Endodermal cell (in vitro differentiated cells): ENCODE data around the gene UVRAG. TPM values are rescaled to one million over a fixed set of nuclear protein-coding genes. Genes with fewer than 3 reads are reported as not detected.

ENCODE experiments used
- DNase-seq: peaks from one replicate; pipeline ENCODE4 v3.0.0-alpha.2; 2017
- H3K27ac ChIP-seq: 2 replicates; pipeline ENCODE4 v1.5.1; 2013; ENCODE audit warnings: mild to moderate bottlenecking, low read depth, low read length, moderate library complexity
- H3K27me3 ChIP-seq: 2 replicates; pipeline ENCODE4 v1.6.1; 2013; ENCODE audit warnings: mild to moderate bottlenecking, low read length, moderate library complexity; ENCODE audit not compliant: insufficient read depth, control insufficient read depth, poor library complexity, severe bottlenecking
- H3K36me3 ChIP-seq: 2 replicates; pipeline ENCODE4 v1.7.0; 2013; ENCODE audit warnings: mild to moderate bottlenecking, low read length, moderate library complexity; ENCODE audit not compliant: control insufficient read depth, insufficient read depth
- H3K4me1 ChIP-seq: one replicate; pipeline ENCODE4 v1.7.0; 2013; ENCODE audit warnings: low read length; ENCODE audit not compliant: control insufficient read depth, insufficient read depth
- H3K4me3 ChIP-seq: 2 replicates; pipeline ENCODE4 v1.5.1; 2013; ENCODE audit warnings: mild to moderate bottlenecking, low read length, moderate library complexity
- H3K9ac ChIP-seq: 2 replicates; pipeline ENCODE4 v1.6.1; 2013; ENCODE audit warnings: mild to moderate bottlenecking, low read length, moderate library complexity; ENCODE audit not compliant: poor library complexity, severe bottlenecking; ENCODE audit errors: extremely low read depth
- H3K9me3 ChIP-seq: 2 replicates; pipeline ENCODE4 v1.6.1; 2013; ENCODE audit warnings: mild to moderate bottlenecking, low read length, moderate library complexity; ENCODE audit not compliant: control insufficient read depth
- H3K27ac Mint-ChIP-seq: 2 replicates; pipeline ENCODE4 v1.8.0; 2020; ENCODE audit warnings: mixed read lengths
- H3K27me3 Mint-ChIP-seq: 2 replicates; pipeline ENCODE4 v1.8.0; 2021; ENCODE audit warnings: mild to moderate bottlenecking, mixed read lengths; ENCODE audit not compliant: insufficient read depth
- H3K36me3 Mint-ChIP-seq: 2 replicates; pipeline ENCODE4 v1.8.0; 2020; ENCODE audit warnings: low read depth, mixed read lengths
- H3K4me1 Mint-ChIP-seq: 2 replicates; pipeline ENCODE4 v1.8.0; 2020; ENCODE audit warnings: mixed read lengths
- H3K4me3 Mint-ChIP-seq: 2 replicates; pipeline ENCODE4 v1.8.0; 2020; ENCODE audit warnings: mild to moderate bottlenecking, moderate library complexity, mixed read lengths
- H3K9me3 Mint-ChIP-seq: 2 replicates; pipeline ENCODE4 v1.8.0; 2020; ENCODE audit warnings: mild to moderate bottlenecking, mixed read lengths
- WGBS, 2 experiments: methylation state at CpG; one replicate each; pipeline versions ENCODE4 v1.1.5 to v1.1.7; 2013; ENCODE audit warnings: missing lambda C conversion rate in 2 of 2, mixed read lengths in 1 of 2; ENCODE audit not compliant: insufficient coverage in 1 of 2, insufficient read length in 1 of 2; 5-methylcytosine and 5-hydroxymethylcytosine counted together
- total RNA-seq, 2 donors: library from RNA; stranded (reverse); fragmentation: NEBNext Ultra II Directional in 1 of 2; extraction: Animal tissue kit (Norgen Biotek cat#: 25700) in 1 of 2; gene quantifications; 2 replicates in 1 of 2; 3 replicates in 1 of 2; pipeline ENCODE4 v1.2.1, GENCODE V29; 2021
- TF ChIP-seq, protein P1 (sequence below): fragments of 200-600 bp; sonication (generic); conservative IDR thresholded peaks from 2 replicates; pipeline ENCODE4 v1.5.0; 2021; ENCODE audit warnings: antibody characterized with exemption, mild to moderate bottlenecking

The UVRAG gene
- total RNA-seq, 2 donors from 2014 or later: 19.7 to 34.9 TPM

DNA sequence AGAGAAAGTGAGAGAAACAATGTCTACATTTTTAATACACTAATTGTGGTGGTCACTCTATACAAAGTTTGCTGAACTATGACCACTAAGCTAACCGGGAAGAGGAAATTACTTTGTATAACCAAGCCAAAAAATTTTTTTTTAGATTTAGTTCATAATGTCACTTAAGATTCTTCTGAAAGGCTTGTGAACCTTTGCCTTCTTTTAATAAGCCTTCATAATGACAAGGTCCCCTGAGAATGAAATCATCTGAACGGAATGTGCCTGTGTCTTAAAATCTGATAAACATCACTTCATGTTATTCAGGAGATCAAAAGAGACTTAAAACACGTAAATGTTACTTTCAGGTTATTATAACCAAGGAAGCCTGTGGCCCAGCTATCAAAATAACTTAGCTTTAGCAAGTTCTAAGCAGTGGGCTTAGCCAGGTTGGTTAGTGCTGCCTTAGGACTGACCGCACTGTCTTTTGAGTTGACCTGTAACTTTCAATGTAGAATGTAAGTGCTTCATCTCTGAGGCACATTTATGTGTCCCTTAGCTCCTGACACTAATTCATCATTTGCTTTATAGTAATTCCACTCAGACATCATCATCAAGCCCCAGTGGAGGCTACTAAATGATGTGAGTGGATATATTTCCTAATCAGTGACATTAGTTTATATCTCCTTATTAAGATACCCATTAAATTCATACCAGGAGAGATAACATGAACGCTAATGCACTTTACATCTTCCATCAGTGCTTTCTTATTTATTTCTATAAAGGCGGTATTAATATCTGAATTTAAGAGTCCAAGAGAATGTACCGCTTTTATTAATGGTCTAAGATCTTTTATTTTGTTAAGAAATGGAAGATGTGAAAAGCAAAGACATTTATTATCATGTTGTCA lies 268.8 kb downstream of the UVRAG start:
- H3K36me3 Mint-ChIP-seq: peaks cover 19% of the 10 kb centered on the region
- H3K27ac ChIP-seq: no peak overlapping the region
- H3K27me3 Mint-ChIP-seq: no peaks in the 10 kb centered on the region
- no peak overlapping the region for H3K27ac Mint-ChIP-seq
- H3K9ac ChIP-seq: no peak overlapping the region
- no peaks in the 10 kb centered on the region for H3K27me3 ChIP-seq
- H3K4me1 ChIP-seq: no peaks in the 10 kb centered on the region
- no peaks in the 10 kb centered on the region for H3K9me3 ChIP-seq
- peaks cover 12% of the 10 kb centered on the region for H3K4me1 Mint-ChIP-seq
- TF ChIP-seq, protein P1, sequence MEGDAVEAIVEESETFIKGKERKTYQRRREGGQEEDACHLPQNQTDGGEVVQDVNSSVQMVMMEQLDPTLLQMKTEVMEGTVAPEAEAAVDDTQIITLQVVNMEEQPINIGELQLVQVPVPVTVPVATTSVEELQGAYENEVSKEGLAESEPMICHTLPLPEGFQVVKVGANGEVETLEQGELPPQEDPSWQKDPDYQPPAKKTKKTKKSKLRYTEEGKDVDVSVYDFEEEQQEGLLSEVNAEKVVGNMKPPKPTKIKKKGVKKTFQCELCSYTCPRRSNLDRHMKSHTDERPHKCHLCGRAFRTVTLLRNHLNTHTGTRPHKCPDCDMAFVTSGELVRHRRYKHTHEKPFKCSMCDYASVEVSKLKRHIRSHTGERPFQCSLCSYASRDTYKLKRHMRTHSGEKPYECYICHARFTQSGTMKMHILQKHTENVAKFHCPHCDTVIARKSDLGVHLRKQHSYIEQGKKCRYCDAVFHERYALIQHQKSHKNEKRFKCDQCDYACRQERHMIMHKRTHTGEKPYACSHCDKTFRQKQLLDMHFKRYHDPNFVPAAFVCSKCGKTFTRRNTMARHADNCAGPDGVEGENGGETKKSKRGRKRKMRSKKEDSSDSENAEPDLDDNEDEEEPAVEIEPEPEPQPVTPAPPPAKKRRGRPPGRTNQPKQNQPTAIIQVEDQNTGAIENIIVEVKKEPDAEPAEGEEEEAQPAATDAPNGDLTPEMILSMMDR: no peak
- H3K4me3 ChIP-seq: no peak overlapping the region
- H3K4me3 Mint-ChIP-seq: no peak overlapping the region
- WGBS, 2 experiments: 91 to 95% methylated on average over 2 to 6 of the region's 7 CpGs
- H3K36me3 ChIP-seq: peaks cover 10% of the 10 kb centered on the region
- no peak for DNase-seq
- no peaks in the 10 kb centered on the region for H3K9me3 Mint-ChIP-seq

GRCh38 chr11:76085270-76085669 lies 270.3 kb downstream of the UVRAG start:
- peaks cover 12% of the 10 kb centered on the region for H3K4me1 Mint-ChIP-seq
- WGBS, 2 experiments: 50 to 82% methylated on average over 1 of the region's 1 CpG
- H3K27ac Mint-ChIP-seq: no peak overlapping the region
- no peak overlapping the region for H3K4me3 Mint-ChIP-seq
- peak overlapping the region; percentile 89 for H3K27ac ChIP-seq
- H3K4me3 ChIP-seq: no peak overlapping the region
- H3K9ac ChIP-seq: no peak overlapping the region
- no peaks in the 10 kb centered on the region for H3K27me3 ChIP-seq
- H3K9me3 ChIP-seq: peaks cover 1% of the 10 kb centered on the region
- H3K9me3 Mint-ChIP-seq: peaks cover 2% of the 10 kb centered on the region
- peaks cover 20% of the 10 kb centered on the region for H3K36me3 Mint-ChIP-seq
- no peak for DNase-seq
- TF ChIP-seq, protein P1: no peak
- H3K36me3 ChIP-seq: peaks cover 17% of the 10 kb centered on the region
- no peaks in the 10 kb centered on the region for H3K4me1 ChIP-seq
- no peaks in the 10 kb centered on the region for H3K27me3 Mint-ChIP-seq

DNA sequence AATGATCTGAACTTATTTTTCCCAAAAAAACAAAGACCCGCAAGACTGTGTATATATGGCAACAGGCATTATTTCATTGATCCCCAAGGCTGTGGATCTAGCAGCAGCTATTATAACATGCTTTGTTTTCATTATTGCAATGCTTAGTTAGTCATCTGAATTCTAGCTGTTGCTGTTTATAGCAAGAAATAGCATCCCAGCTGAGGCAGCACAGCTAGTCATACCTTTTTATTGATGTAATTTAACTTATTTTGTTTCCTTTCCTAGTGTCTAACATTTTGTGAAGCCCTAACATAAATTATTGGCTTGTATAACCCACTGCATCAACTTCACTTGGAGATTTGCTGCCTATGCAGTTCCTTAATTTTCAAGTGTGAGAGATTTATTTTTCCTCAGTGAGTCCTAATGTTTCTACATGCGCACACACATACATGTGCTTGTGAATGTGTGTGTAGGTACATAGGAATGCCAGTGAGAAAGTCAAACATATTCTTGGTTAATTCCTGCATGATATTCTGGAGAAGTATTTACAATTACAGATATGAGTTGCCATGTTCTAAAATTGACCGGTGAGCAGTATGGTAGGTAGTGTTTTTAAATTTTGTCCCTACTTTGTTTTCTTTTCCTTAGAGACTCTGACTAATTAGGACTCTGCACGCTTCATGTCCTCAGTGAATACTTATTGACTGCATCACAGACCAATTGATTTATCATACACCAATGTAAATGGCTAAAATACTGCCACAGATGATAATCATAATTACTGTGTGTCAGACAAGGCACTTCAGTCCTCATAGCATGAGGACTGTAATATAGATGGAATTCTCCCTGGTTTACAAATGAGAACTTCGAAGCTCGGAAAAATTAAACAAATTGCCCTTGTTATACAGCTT lies 272.0 kb downstream of the UVRAG start:
- Mint-ChIP-seq H3K9me3 (peaks cover 19% of the 10 kb centered on the region), H3K36me3 (peaks cover 31% of the 10 kb centered on the region), H3K4me1 (peaks cover 12% of the 10 kb centered on the region), H3K27ac (no peak overlapping the region), H3K27me3 (no peaks in the 10 kb centered on the region), H3K4me3 (no peak overlapping the region)
- TF ChIP-seq, protein P1: no peak
- WGBS, 2 experiments: 90 to 93% methylated on average over 3 to 5 of the region's 6 CpGs
- no peaks in the 10 kb centered on the region for H3K27me3 ChIP-seq
- no peak overlapping the region for H3K27ac ChIP-seq
- no peak for DNase-seq
- H3K4me3 ChIP-seq: no peak overlapping the region
- H3K9me3 ChIP-seq: peaks cover 14% of the 10 kb centered on the region
- H3K36me3 ChIP-seq: peaks cover 17% of the 10 kb centered on the region
- H3K9ac ChIP-seq: no peak overlapping the region
- H3K4me1 ChIP-seq: no peaks in the 10 kb centered on the region
